Stimulated activated CD4-positive, alpha-beta T cell treated with anti-CD3 and anti-CD28 coated beads, TNF-alpha, amount 100 ng/mL, for 48 hours (primary cell): ENCODE results near the gene RBKS.
"Not testable (repeated sequence)": the region's sequence is repeated elsewhere in the genome, so short reads cannot be mapped to it uniquely, and the experiment has no call there.

ENCODE experiments used
- DNase-seq, 3 donors: peaks; one replicate each; pipeline ENCODE4 v3.0.0-alpha.2; 2020; ENCODE audit warnings: low read depth in 3 of 3

Gene RBKS

DNA sequence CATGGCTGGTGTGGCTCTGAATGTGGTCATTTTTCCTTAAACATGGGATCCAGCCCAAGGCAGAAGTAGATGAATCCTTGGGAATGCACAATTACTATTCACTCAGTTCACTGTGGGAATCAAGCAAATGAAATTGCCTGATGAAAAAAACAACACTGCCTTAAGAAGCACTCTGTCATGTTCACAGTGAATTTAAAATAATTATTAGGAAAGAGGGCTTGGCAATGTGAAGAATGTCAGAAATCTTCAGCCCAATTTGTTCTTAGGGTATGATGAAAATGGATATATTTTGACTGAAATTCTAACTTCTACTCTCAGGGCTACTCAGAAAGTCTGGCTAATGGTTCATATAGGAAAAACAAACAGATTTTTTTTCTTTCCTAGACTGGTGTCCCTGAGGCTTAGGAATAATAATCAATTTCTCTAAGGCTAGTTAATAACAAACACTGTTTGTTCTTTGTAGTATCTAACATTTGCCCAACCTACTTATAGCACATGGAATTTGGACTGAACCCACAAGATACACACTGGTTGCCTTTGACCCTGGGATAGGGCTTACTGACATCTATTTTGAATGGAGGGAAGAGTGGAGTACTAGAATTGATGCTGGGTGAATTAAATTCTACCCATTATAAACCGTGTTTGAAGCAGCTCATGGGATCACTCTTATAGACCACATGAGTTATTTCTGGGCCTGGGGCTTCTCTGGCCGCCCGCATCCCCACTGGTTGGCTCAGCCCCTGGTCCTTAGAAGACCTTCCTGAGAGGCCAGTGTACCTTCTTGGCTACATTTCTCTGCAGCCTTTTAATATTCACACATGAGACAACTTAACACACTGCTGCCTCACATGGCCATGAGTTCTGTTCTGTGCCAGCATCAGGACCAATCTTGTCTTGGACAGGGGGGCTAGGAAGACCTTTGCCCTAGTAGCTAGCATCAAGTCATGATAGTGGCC is 127.0 kb downstream of the RBKS start:
- no peak for DNase-seq

DNA sequence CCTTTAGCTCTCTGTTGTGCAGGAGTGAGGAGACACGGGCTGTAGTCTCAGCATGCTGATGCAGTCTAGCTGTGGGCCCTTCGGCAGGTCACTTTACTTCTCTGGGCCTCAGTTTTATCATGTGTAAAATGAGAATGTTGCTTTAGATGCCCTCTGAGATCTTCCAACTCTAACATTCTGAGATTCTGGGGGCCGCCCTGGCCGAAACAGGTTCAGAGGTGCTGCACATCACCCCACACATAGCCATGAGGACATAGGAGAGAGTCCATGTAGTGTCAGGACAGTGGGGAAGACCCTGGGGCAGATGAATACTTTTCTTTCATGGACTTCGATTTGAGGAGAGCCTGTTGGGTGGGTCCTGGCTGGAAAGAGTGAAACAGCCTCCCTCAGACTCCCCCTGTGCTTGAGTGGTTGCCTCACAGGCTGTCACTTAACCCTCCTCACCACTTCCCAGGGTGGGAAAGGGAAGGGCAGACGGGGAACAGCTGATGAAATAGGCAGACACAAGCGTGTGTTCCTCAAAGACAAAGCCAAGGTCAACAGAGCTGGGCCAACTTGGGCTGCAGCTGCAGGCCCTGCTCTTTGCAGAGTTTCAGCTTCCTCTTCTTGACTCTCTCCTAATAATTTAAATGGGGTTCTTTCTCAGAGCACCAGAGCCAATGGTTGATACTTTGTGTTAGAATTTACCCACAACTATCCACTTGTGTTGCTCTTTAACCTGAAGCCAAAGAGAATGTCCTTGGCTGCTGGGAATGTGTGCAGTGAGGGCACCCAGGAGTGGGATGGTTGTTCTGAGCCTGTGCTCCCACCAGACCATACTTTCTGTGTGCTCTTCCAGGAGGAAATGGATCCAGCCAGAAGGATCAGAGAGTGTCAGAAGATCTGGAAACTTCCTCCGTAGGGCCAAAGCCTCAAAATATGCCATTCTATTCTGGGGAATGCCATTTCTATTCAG is 133.4 kb downstream of the RBKS start:
- no peak for DNase-seq

DNA sequence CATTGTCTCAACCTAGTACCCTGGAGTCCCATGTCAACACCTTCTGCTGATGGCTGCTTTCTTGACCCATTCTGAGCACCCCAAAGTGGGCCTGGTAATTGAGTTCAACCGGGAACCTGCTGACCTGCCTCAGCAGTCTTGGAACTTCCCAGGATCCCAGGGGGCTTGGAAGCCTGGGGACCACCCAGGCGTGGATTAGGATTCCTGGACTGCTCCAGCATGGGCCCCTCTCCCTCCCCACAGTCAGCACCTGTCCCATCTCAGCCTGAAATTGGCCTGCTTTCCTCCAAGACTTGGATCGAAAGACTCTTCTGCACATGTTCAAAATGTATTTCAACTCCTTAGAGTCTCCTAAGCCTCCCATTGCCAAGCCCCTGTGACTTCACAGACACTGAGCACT is 134.1 kb downstream of the RBKS start:
- no peak for DNase-seq

DNA sequence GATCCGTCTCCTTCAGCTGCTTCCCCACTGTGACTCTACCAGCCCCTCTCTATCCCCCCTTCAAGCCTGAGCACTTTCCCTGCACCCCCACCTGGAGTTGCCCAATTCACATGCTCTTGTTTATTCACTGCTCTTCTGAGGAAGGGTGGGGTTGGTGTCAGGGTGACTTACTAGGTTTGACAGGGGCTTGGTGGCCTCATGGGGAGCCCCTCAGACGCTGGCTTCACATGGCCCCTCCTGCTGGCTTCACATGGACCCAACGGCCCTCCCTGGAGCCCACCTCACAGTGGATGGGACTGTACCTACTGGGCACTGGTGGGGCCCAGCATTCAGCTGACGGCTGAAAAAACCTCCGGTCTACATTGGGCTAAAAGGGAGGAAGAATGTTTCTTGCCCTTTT is 135.4 kb downstream of the RBKS start:
- DNase-seq: no peak

DNA sequence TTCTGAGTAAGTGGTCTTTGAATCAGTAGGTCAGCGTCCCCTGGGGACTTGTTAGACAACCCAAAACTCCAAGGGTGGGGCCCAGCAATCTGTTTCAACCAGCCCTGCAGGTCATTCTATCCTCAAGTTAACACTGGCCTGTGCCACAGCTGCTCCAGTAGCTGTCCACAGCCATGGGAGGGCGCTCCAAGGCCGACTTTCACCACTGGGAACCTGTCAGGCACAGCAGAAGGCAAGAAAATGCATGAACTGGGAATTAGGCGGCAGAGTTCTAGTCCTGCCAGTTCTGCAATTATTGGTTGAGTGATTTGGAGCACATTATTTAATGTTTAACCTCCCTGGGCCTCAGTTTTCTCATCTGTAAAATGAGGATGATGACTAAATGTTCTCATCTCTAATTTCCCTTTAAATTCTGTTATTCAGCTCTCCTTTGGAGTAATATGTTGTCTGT is 136.0 kb downstream of the RBKS start:
- DNase-seq: peak; percentile 71 to 75 (median 71)

DNA sequence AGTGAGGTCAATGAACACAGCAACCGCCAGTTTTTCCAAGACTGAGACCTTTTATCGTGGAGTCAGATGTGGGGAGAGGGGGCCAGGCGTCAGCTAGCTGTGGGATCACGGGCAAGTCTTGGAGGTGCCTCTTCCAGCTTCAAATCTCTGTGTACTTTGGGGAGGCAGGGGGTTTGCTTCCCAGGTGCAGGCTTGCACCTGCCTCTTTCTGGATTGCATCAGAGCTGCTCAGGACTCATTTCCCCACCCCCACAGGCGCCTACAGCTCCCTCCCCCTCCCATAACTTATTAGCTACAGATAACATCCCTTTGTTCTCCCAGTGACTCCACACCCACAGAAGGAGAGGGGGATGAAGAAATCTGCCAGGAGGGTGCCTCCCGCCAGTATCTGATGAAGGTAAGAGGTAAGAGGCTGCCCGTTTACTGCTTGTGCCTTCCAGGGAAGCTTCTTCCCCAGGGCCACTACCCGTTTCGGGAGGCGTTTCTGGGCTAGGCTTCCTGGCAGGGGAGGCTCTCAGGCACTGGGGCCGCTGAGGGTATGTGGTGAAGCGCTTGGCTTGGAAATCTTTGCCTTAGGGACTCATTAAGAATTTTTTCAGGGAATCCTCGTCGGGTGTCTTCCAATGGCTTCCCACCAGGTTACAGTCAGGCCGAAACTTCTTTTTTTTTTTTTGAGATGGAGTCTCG is 137.5 kb downstream of the RBKS start:
- no peak for DNase-seq

DNA sequence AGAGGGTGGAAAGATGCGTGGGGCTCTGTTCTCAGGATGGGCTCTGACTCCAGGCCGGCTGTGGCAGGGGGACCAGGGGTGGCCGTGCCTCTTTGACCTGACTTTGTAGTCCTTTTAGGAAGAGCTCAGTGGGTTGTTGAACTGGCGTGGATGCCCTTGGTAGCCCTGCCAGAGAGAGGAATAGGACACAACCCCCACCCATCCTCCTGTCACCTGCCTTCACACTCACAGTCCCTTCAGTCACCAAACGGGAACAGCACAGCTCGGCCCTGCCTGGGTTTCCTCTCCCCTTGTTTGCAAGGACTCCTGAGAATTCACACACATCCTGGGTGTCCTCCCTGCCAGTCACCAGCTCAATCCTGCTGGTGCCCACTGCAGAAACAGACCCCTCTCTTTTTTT is 138.8 kb downstream of the RBKS start:
- DNase-seq: no peak

DNA sequence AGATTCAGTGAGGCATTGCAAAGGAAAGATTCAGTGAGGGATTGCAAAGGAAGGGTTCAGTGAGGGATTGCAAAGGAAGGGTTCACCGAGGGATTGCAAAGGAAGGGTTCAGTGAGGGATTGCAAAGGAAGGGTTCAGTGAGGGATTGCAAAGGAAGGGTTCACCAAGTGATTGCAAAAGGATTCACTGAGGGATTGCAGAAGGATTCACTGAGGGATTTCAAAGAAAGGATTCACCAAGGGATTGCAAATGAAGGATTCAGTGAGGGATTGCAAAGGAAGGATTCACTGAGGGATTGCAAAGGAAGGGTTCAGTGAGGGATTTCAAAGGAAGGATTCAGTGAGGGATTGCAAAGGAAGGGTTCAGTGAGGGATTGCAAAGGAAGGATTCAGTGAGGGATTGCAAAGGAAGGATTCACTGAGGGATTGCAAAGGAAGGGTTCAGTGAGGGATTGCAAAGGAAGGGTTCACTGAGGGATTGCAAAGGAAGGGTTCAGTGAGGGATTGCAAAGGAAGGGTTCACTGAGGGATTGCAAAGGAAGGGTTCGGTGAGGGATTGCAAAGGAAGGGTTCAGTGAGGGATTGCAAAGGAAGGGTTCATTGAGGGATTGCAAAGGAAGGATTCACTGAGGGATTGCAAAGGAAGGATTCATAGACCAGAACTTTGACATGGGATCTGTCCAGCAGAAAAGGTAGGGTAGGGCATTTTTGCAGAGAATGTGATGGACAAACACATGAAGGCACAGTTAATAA is 141.2 kb downstream of the RBKS start:
- not testable (repeated sequence) for DNase-seq

DNA sequence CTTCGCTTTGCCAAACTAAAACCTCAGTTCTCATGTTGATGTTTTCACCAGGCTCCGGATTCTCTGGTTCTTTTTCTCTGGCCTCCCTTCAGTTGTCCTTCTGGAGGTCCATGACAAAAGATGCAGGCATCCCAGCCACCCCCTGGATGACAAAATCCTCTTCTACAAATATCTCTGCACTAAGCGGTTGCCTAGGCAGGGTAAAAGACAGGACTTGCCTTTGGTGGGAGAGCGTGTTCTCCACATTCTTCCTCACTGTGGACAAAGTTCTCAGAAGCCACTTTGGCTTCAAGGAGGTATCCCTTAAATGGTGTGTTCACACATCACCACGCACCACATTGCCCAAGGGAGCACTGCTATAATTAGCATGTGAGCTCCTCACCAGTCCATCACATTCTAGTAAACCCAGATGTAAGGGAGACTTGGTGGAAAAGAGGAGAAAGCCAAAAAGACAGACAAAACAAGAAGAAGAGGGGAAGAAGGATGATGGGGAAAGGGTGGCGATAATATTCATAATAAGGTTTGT is 142.3 kb downstream of the RBKS start:
- DNase-seq: no peak

DNA sequence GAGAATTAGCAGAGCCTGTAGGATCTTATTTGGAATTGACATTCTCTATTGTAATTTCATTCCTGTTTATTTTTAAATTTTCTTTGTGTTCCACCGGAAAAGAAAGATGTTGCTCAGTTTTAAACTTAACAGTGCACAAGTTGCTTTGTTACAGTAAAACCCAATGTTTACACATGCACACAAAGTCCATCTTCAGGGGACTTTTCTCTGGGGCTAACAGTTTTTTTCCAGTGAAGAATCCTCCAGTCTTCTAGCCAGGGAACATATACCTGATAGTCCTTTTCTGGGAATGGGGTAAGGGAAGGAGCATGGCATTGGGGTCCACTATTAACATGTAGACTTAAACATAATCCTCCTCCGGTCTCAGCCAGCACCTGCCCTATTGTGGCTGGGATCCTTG is 143.9 kb downstream of the RBKS start:
- no peak for DNase-seq

DNA sequence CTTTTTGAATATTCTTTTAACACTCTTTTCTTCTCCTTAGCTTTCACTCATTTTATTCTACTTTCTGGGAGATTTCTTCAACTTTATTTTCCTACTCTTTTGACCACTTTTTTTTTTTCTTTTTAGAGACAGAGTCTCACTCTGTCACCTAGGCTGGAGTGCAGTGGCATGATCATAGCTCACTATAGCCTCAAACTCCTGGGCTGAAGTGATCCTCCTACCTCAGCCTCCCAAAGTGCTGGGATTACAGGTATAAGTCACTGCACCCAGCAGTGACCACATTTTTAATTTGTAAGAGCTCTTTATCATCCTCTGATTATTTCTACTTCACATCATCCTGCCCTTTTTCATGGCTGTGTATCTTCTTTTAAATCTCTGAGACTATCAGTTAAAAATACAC is 144.7 kb downstream of the RBKS start:
- DNase-seq: not testable (repeated sequence)

DNA sequence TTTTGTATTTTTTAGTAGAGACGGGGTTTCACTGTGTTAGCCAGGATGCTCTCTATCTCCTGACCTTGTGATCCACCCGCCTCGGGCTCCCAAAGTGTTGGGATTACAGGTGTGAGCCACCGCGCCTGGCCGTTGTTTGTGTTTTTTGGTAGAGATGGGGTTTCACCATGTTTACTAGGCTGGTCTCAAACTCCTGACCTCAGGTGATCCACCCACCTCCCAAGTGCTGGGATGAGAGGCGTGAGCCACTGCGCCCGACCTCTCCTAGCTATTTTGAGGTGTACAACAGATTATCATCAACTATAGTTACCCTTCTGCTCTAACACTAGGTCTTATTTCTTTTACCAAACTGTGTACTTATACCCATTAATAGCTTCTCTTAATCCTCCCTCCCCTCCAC is 147.6 kb downstream of the RBKS start:
- DNase-seq: no peak

DNA sequence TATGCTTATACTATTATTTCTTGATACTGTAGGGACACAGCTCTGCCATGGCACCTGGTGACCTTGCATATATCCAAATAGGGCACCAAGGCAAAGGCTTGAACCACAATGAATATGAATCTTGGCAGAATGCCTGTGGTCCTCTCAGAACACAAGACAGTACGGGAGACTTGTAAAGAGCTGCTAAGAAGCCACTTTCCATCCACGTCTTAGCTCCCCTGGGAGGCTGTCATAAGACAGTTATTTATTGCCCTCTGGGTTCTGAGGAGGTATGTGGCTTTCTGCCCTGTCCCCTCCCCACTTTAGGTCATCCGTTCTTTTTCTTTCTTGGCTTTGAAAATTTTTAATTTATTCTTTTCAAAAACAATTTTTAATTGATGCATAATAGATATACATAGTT is 148.5 kb downstream of the RBKS start:
- no peak for DNase-seq

DNA sequence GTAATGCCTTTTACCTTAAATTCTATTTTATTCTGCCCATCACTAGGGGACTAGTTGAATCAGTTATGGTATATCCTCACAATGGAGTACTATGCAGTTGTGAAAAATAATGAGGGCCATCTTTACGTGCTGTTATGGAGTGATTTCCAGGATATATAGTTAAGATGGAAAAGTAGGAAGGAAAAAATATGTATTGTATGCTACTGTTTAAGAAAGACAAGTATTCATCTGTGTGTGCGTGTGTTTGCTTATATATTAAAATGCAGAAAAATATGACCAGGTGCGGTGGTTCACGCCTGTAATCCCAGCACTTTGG is 151.2 kb downstream of the RBKS start:
- no peak for DNase-seq

DNA sequence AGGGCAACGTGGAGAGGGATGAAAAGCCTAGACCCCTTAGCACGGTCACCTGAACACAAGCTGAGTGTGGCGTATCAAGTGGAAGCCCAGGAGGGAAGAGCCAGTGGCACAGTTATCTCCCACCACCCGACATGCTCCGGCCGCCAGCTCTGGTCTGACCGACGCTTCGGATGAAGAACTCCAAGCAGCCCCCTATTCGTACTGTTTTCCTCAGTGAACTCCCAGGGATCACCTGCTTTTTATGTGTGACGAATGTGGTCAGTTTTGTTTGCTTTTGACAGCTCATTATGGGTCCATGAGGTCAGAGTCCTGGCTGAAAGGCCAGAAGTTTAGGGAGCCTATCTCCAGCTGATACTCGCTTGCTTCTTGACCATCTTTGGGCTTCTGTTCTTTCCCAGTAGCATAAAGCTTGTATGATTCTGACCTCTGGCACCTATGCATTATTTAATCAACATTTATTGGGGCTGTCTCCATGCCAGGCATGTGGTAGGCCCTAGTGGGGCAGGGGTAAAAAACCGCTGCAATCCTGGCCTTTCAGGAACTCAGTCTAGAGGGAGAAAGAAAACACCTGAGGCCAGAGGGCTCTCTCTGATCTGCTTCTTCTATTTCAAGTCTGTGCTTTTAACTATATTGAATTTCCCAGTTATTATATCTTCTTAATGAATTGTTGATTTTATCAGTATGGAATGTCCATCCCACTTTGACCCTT is 151.7 kb downstream of the RBKS start:
- DNase-seq: no peak

DNA sequence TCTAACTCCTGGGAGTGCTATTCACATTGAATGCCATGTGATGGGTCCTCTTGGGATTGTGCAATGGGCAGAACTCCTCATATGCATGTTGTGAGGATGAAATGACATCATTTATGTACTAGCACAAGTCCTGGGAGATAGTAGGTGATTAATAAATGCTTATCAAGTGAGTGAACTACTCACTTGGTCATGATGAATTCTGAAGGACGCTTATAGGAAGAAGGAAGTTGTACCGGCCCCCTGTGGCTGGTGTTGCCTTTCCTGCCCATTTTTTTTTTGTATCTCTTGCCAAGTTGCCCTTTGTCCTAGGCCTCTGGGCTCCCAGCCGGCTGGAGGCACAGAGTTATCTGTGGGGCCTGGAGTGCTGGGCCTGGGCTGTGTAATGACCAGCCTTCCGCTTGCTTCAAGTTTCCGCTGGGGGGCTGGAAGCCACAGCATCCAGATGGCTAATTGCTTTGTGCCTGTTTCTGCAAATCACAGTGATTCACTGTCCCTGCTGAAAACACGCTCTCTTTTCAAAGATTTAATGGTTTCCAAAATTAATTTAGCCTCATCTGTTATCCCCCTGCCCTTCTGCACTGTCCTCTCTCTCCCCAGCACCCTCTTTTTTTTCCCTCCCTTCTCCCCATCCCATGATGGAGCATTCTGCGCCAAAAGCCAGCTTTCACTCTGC is 152.4 kb downstream of the RBKS start:
- no peak for DNase-seq

DNA sequence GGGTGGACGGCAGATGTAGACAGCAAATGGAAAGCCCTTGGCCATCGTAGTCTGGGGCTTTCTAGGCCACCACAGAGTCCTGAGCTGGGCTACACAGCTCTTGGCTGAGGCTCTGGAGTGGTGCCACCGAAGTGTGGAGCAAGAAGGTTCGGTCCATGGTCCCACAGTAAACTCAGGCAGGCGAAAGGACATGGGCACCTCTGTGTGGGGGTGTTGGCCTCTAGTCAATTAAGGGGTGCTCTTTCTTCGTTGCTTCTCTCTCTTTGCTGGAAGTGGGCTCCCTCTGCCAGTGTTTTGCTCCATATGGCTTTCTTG is 153.3 kb downstream of the RBKS start:
- DNase-seq: no peak

DNA sequence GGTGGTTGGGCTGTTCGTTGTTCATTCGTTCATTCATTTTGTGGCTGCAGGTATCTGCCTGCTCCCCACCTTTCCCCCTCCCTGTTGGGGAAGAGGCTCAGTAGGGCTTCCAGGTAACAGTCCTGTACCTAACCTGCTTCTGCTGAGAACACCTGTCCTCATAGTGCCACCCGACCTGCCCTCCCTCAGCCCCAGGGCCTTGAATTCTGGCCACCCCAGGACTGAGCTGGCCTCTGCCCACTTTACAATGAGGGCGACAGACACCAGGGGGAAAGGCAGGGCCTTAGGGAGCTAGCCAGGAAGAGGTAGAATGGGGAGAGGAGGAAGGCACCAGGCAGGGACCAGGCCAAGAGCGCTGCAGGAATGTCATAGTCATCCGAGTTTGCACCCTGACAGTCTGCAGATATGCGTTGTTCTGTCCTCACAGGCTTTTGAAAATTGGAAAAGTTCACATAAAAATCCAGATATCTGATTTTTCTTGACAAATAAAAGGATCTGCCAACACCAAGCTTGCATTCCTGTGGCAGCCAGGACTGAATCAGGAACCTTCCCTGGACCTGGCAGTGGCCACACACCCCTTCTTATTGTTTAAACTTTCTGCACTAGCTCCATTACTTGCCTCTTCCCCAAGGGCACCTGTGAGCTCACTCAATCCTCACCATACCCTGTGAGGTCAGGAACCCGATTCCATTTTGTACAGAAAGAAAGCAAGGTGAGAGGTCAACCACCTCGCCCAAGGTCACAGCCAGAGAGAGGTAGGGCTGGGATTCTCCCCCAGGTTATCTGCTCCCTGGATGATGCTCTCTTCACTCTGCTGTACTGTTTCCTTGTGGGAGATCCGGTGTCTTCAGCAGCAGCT is 153.9 kb downstream of the RBKS start:
- DNase-seq: no peak

DNA sequence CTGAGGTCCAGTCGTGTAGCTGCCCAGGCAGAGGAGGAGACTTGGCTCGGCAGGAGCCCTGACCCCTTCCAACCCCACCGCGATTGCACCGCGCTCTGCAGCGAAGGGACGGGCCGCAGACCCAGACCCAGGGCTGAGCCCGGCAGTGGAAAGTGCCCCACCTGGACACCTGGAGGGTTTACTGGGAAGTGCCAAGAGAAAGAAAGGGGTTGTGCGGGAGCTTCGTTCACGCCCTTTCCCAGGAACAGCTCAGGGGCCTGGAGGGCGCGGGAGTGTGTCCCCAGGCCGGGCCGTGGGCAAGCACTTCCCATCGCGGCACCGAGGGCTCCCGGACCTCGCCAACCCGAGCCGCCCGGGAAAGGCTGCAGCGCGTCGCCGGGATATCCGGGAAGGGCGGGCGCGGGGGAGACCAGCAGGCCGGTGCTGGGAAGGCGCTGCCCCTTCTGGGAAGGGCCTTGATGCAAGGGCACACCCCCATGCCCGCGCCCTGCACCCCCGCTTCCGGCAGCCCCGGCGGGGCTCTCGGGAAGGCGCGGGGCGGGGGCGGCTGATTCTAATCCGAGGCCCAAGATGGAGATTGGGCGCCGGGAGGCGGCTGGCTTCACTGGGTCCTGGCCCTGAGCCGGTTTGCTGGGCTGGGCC is 154.8 kb downstream of the RBKS start:
- DNase-seq: peak; percentile 37 to 74 (median 47)
